Suppressor macrophage (primary cell): Measurements from ENCODE around the gene CACNA1H.

Experiments
- DNase-seq, 4 experiments: peaks; one replicate each; pipeline ENCODE4 v3.0.0-alpha.2; 2020 to 2022

CACNA1H gene

DNA sequence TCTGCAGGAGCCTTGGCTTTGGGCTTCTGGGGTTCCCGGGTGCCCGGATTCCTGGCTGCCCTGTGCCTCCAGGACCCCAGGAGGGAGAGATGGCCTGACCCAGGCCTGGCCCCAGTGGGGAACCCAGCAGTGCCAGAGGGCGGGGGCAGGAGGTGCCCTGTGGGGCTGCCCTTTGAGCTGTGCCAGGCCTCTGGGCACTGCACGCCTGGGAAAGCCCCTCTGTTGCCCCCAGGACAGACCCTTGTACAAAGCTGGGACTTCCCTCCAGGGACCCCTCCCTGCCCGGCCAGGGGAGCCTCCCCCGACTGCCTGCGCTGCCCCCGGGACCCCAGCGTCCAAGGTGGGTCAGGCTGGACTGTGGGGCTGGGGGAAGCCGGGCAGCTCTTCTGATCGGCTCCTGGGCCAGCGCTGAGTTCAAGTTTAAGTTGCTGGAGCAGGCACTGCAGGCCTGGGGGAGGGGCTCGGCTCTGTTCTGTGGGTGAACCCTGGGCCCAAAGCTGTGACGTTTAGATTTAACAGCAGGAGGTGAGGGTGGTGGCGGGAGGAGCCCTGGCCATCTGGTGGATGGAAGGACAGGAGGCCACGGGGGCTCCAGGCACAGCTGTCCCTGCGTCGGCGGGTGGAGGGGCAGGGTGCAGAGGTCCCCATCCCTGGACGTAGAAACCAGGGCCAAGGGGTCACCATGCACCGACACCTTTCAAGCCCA lies 29.2 kb upstream of the CACNA1H start:
- no peak for DNase-seq

DNA sequence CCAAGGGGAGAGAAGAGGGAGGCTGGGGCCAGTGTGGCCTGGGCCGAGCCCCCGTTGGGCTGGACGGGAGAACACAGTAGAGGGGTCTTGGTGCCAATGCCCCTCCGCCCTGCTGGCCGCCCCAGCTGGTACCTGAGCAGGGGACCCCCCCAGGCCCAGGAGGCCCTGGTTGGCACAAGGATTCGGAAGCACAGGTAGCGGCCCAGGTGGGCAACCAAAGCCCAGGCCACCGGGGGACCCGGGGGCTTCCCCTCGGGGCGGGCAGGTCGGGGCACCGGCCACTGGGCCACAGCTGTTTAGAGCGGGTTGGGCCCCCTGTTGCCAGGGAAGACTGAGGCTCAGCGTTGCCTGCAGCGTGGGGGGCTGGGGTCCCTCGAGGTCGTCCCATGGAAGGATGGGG lies 28.6 kb upstream of the CACNA1H start:
- no peak for DNase-seq

DNA sequence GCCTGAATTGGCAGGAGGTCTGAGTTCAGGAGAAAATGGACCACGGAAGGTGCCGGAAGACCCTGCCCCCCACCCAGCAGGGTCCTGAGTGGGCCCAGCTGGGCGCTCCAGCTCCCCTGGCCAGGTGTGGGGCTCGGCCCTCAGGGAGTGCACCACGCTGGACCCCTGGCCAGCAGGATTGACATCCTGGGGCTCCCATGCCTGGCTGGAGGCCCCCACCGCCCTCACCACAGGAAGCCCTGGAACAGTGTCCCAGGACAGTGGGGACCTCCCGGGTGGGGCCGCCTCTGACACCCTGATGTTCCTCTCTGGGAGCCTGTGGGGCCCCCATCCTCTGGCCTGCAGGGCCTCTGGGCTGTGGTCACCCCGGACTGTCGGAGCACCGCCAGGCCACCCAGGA lies 28.1 kb upstream of the CACNA1H start:
- DNase-seq: no peak

DNA sequence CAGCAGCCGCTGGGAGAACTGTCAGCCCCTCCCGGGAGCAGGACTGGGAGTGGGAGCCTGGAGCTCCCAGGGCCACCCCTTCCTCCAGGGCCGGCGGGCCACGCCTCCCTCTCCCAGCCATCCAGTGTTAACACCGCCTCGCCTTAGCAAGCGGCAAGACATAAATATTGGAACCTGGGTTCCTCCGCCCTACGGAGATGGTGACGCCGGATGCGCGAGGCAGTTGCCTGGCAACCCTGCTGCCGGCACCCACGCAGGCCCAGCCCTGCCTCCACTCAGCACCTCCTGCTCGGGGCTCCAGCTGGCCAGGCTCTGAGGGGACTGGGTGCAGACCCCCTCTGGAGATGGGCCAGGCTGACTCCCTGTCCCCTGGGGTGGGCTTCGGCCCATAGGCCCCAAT lies 27.4 kb upstream of the CACNA1H start:
- no peak for DNase-seq

DNA sequence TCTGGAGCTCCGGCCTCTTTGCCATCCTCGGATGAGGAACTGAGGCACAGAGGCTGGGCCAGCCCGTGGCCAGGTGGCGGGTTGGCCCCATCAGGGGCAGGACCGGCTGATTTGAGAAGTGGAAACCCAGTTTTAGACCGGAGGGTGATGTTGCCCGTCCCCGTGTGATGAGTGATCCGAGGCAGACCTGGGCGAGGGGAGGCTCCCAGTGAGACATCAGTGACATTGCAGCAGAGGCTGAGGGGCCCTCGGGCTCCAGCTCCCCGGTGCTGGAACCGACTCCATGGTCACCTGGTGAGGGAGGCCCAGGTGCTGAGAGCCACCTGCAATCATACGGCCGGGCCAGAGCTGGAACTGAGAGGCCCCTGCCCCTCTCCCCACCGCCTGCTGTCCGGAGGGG lies 26.9 kb upstream of the CACNA1H start:
- no peak for DNase-seq

DNA sequence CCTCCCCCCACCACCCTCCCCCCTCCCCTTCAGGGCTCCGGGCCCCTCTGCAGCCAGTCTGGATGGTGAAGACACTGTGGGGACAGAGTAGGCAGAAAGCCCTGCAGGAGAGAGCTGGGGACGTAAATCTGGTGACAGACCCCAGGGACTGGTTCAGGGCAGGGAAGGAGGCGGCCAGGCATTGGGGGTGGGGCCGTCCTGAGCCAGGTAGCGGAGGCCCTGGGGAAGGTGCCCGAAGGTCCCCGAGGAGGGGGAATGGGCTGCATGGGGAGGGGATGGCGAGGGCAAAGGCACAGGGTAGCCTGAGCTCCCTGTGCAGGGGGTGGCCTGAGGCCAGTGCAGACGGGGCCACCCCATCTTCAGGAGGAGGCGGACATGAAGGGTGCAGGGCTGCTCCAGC lies 26.3 kb upstream of the CACNA1H start:
- no peak for DNase-seq

DNA sequence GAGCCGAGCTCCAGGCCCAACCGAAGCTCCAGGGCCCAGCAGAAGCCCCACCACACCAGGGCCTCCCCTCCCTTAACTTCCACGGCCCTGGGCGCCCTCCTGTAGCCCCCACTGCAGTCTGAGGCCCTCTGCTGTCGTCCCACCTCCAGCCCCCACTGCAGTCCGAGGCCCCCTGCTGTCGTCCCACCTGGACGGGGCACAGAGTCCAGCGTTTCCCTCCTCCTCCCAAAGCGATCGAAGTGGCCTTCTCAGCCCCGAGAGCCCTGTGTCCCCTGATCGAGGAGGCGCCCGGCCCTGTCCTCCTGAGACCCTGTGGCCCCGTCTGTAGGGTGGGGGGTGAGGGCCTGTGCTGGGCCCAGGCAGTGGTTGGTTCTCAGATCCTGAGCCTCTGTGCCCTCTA lies 25.8 kb upstream of the CACNA1H start:
- no peak for DNase-seq

DNA sequence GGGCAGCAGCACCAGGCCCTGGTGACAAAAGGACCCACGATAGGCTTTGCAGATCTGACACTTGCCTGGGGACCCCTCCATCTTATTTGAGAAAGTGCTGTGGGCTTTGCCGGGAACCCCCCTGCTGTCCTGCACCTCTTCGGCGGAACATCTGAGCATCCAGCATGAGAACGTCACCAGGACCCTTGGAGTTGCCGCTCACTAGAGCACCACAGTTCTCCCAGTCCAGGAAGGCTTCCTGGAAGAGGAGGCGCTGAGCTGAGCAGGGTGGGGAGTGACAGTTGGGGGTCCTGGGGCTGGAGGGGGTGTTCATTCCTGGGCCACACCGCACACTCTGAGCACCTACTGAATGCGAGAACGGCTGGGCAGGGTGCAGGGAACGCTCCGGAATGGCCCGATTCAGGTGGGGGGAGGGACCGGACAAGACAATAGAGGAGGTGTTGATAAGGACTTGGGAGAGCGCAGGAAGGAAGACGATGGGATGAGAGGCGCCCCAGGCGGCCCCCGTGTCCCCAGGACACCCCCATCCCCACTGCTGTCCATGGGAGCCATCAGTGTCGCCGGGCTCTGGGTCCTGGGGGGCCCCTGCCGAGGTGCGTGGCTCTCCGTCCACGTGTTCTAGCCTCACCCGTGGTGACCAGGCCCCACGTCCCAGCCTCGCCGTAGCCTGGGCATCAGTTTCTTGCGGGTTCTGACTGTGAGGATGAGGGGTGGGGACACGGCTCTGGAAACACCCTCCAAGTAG lies 24.8 kb upstream of the CACNA1H start:
- no peak for DNase-seq

DNA sequence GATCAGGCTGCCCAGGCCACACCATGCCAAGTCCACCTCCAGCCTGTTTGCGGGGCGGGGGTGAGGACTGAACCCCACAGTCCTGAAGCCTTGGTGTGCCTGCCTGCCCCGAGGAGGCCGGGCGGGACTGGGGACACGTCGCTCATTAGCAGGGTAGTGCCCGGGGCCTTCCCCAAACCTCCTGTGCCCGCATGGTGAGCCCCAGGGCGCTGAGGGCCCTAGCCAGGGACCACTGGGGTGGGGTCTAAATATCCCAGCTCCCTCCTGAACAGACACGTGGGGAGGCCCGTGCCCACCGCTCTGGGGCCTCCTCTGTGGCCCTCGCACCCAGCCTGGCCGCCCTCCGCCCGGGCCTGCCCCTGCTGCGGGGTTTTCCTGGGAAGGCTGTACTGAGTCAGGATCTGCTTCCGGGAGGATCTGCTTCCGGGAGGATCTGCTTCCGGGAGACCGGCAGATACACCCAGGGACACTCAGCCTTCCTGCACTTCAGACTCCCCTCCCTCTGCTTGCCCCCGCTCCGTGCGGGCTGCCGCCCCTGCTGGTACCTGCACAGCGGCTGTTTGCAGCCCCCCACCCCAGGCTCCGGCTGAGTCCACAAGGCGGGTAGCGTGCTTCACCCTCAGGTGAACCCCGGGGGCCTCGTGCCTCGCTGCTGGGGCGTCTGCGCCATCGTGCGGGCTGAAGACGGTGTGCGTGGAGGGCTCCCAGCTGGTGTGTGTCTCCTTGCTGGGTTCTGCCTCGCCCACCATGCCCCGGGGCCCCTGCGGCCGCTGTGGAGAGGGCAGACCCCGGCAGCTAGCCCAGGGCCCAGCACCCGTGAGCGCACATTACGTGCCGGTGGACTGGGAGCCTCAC lies 23.6 kb upstream of the CACNA1H start:
- no peak for DNase-seq

DNA sequence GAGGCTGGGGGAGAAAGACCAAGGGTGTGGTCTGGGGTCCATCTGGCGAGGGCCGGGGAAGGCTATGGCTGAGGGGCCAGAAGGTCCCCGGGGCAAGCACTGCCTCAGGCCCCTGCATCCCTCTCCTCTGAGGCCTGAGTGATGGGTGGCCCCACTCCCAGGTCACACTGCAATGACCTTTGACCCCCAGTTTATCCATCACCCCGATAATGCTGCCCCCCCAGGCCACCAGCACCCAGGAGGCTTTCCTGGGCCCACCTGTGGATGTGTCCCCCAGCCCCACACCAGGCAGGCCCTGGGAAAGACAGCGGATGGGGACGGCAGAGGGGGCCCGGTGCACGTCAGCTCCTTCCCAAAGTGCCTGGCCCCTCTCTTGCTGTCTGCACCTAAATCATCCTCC lies 22.5 kb upstream of the CACNA1H start:
- no peak for DNase-seq

DNA sequence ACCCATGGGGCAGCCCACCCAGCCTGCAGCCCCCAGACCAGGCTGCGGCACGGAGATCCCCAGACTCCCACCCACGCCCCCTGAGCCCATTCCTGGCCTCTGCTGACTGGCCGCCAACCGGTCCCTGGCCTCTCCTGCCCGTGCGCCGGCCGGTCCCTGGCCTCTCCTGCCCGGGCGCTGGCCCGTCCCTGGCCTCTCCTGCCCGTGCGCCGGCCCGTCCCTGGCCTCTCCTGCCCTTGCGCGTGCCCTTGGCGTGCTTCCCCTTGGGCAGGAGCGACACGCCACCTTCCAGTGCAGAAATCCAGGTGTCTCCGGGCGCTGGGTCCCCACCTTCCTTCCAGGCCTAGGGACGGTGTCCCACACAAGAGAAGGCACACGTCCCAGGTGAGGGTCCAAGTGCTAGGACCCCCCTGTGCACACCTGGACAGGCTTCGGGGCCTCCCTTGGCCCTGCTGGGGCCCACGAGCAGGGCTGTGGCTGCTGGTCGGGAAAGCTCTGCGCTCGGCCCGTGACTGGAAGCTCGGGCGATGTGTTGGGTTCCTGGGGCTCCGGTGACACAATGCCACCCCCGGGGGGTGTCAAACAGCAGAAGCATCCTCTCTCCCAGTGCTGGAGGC lies 21.4 kb upstream of the CACNA1H start:
- no peak for DNase-seq

DNA sequence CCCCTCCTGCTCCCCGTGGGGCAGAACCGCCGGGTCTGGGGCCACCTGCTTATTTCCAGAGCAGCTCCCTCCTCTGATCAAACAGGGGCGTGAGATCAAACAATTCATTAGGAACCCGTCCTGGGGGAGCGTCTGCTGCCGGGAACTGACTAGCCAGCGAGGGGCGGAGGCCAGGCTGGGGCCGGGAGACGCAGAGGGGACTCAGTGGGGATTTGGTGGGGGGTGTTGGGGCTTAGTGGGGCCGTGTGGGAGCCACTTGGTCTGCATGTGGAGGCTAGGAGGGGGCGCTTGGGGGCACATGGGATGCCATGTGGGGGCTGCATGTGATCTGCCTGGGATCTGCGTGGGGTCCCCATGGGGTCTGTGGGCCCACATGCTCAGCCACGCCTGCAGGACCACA lies 20.5 kb upstream of the CACNA1H start:
- no peak for DNase-seq

DNA sequence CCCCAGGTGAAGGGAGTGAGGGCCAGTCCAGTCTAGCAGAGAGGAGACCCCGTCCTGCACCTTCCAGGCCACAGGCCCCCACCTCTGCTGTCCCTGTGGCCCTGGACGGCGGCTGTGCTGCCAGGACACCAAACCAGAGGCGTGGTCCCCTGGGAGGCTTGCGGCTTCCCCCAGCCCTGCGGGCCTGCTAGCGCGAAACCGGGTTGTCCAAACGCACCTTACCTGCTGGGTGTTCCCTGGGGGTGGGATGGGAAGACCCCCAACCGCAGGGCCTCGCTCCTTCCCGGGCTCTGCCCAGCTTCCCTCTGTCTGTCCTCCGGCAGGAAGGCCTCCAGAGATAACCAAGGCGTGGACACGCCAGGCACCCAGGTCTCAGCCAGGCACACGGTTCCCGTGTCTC lies 19.6 kb upstream of the CACNA1H start:
- no peak for DNase-seq

DNA sequence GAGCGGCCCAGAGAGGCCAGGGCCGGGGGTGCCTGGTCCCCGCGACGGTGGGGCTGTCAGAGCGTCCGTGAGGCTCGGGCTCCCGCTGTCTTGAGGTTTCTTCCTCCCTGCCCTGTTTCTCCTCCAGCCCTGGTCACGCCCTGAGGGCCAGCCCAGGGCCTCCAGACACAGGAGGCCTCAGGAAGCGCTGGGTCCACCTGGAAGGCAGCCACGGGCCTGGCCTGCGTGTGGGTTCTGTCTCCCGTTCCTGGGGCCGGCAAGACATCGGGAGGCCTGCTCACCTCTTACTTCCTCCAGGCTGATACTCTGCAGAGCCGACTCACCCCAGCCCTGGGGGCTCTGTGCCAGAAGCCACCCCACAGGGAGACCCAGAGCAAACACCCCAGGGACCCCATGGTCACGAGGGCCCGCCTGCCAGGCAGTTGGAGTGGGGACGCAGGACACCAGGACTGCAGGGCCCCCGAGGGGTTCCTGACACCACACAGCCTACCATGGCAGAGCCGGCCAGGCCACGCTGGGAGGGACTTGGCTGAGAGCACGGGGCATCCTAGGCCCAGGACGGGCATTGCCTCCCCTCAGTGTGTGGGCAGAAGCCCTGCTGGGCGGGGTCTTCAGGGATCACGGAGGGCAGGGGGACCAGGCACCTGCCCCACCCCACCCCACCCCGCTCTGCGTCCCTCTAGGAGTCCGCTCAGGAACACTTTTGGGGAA lies 18.9 kb upstream of the CACNA1H start:
- DNase-seq: no peak

DNA sequence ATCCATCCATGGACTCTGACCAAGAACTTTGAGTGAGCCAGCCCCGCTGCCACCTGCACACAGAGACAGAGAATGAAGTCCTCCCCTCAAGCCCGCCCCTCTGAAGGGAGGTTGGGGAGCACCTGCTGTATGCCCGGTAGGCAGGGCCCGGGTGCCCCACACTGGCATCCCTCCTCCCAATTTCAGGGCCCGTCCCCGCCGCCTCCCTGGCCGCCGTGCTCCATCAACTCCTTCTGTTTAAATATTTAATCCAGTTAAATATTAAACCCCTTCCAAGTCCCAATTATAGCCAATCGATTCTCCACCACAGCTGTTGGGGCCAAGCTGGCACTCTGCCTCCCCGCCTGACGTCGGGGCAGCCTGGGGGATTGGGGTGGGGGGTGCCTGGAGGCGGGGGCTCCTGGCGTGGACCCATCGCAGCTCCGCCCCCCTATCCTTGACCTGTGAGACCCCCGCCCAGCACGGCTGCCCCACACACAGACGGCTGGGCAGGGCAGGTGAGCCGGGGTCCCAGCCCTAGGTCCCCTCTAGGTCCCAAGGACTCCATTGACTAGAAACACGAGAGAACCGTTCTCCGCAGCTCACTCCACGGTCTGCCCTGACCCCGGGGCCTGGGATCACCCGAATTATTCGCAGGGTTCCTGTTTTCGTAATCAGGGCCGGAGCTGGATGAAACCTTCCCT lies 18.0 kb upstream of the CACNA1H start:
- DNase-seq: no peak

DNA sequence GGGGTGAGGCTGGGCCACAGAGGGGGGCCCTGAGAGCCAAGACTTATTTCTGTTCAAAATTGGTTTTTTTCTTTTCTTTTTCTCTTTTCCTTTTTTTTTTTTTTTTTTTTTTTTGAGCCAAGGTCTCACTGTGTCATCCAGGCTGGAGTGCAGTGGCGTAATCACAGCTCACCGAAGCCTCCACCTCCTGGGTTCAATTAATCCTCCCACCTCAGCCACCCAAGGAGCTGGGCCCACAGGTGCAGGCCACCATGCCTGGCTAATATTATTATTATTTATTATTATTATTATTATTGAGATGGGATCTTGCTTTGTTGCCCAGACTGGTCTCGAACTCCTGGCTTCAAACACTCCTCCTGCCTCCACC lies 17.5 kb upstream of the CACNA1H start:
- no peak for DNase-seq

DNA sequence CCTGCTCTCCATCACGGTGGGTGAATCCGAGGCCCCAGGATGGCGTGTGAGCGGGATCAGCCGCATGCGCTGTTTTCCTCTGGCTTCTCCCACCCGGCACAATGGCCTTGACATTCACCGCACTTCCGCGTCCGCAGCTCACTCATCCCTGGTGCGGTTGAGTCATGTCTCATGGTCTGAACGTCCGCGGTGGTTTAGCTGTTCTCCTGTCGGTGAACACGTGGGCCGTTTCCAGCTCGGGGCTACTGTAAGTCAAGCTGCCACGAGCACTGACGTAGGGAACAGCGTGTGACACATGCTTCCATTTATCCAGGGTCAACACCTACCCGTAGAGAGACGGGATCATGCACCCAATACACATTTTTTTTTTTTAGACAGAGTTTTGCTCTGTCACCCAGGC lies 15.3 kb upstream of the CACNA1H start:
- no peak for DNase-seq

DNA sequence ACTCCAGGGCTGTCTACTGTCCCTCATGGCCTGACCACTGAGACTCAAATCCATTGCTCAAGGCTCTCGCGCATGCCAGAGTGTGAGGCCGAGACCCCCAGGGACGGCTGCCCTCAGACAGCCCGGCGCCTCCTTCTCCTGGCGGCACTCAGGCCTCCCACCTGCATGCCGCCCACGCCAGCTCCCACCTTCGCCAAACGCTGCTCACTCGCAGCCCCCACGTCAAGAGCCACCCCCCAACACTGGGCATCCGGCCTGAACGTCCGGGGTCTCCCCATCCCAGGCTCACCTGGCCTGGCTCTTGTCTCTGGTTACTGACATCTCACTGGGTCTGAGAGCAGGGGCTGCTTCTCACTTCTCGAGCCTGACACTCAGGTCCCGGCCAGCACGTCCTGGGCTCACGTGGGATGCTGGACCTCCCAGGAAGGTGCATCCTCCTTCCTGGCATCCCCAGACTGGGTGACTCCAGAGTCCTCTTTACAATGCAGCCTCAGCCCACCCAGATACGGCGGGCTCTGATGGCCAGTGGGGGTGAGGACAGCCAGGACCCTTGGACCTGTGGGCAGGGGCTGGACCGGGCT lies 12.2 kb upstream of the CACNA1H start:
- no peak for DNase-seq

DNA sequence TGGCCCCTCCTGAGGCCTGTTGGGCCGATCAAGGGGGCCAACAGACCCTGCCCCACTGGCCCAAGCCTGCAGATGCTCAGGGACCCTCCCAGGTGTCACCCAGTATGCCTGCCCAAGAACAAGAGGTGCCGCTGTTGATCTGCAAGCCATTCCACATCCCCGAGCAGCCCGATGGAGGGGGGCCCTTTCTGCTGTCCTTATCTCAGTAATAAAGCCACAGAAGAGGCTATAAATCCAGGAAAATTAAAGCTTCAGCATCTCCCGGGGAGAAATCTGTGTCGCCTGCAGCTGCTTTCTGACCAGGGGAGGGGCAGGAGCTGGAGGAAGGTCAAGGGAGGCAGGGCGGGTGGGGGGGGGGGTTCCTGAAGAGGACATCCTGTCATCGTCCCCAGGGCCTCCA lies 11.7 kb upstream of the CACNA1H start:
- DNase-seq: no peak

DNA sequence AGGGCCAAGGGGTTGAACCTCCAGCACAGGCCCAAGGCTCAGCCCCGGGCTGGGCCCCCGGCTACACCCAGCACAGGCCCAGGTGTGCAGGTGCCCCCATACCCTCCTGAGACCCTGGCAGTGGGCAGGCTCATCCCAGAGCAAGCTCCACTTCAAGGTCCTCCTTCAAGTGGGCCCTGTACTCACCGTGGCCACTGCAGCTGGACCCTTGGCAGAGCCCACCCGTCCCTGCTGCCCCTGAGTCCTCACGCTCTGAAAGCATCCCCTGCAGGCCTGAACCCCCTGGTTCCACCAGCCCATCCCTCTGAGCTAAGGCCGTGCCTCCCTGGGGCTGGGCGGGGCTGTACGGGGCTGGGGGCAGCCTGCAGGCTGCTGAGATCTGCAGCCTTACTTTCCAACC lies 11.2 kb upstream of the CACNA1H start:
- no peak for DNase-seq

DNA sequence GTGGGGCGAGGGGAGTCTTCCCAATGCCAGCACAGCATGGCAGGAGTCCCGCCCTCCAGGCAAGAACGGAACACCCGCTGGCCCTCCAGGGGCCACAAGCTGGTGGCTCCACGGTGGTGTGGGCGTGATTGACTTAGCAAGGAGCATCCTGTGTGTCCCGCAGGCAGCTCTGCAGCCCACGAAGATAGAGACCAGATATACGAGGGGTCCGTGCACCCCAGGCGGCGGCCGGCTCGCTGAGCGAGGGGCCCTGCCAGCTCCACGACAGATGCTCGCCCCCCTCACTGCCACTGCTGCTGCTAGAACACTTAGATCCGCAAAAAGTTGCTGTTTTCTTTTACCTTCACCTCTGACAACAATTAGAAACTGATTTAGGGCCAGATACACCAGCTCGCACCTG lies 10.0 kb upstream of the CACNA1H start:
- DNase-seq: no peak
